Left lung (tissue), 10 donors: Measurements from ENCODE around the gene CADM1. TPM values are rescaled to one million over a fixed set of nuclear protein-coding genes. Genes with fewer than 3 reads are reported as not detected.

Experiments used
- ATAC-seq: fragments of 200-7000 bp; cut with Tn5 transposase; one replicate; pipeline ENCODE4 v1.9.1; 2020; ENCODE audit warnings: moderate library complexity
- DNase-seq, 4 donors: peaks; one replicate each; pipeline ENCODE4 v3.0.0-alpha.2; 2013 to 2020
- H3K27ac ChIP-seq, 2 donors: fragments of 200-600 bp; sonication (generic) in 1 of 2; one replicate each; pipeline versions ENCODE4 v1.5.0 to v1.8.0; 2020 to 2021
- H3K27me3 ChIP-seq, 2 donors: fragments of 200-600 bp; sonication (generic) in 1 of 2; one replicate each; pipeline versions ENCODE4 v1.5.0 to v1.8.0; 2020 to 2021
- H3K36me3 ChIP-seq, 2 donors: fragments of 200-600 bp; sonication (generic) in 1 of 2; one replicate each; pipeline versions ENCODE4 v1.5.0 to v1.8.0; 2020 to 2021
- H3K4me1 ChIP-seq, 2 donors: fragments of 200-600 bp; one replicate each; pipeline ENCODE4 v1.8.0; 2021
- H3K4me3 ChIP-seq, 2 donors: fragments of 200-600 bp; sonication (generic) in 1 of 2; one replicate each; pipeline versions ENCODE4 v1.5.0 to v1.8.0; 2020 to 2021; ENCODE audit warnings: mild to moderate bottlenecking in 1 of 2
- H3K9me3 ChIP-seq, 2 donors: fragments of 200-600 bp; sonication (generic) in 1 of 2; one replicate each; pipeline versions ENCODE4 v1.5.0 to v1.8.0; 2020 to 2021
- CTCF ChIP-seq, 2 donors: fragments of 200-600 bp; sonication (generic) in 1 of 2; IDR thresholded peaks; one replicate each; pipeline versions ENCODE4 v1.5.0 to v1.8.0; 2021; ENCODE audit warnings: antibody characterized with exemption in 2 of 2
- intact Hi-C, 2 donors: fragments of 100-400 bp; cut with DNase I; formaldehyde crosslinking; loops; one replicate each; pipeline versions ENCODE4 v1.11.2 to v1.14.2; 2022
- polyA plus RNA-seq, 6 donors: library from polyadenylated mRNA; unstranded; fragments of 120-200 nt; gene quantifications; one replicate each; pipeline ENCODE4 v1.2.1, GENCODE V29; 2013; ENCODE audit not compliant: insufficient read length in 6 of 6
- total RNA-seq, 2 donors: library from RNA; stranded (reverse); fragmentation: NEBNext Ultra II Directional; extraction: Animal tissue kit (Norgen Biotek cat#: 25700); gene quantifications; one replicate each; pipeline ENCODE4 v1.2.1, GENCODE V29; 2021
- donor health status: DM: no; HTN: yes; CAD: no.
- donor health status: DM: no; HTN: no; CAD: no.

The CADM1 gene
- total and polyA plus RNA-seq, 8 donors, result 105 to 307 (median 156) TPM

- DNase-seq (no peak), ATAC-seq (no peak)
- intact Hi-C loops, result no loop called here
- Histone ChIP-seq H3K27ac (no peak overlapping the region), H3K4me1 (no peaks in the 10 kb centered on the region), H3K9me3 (no peaks in the 10 kb centered on the region), H3K36me3 (no peaks in the 10 kb centered on the region), H3K27me3 (no peaks in the 10 kb centered on the region), H3K4me3 (no peak overlapping the region)
- no peak for TF ChIP-seq CTCF (IDR thresholded peaks at IDR 0.05)
These were observed 302.1 kb downstream of the CADM1 start for GRCh38 chr11:115202074-115202473.

GRCh38 chr11:115201111-115201792 lies 303.0 kb downstream of the CADM1 start:
- ATAC-seq (peak; percentile 58), DNase-seq (no peak)
- intact Hi-C loops, result no loop called here
- Histone ChIP-seq H3K4me1 (no peaks in the 10 kb centered on the region), H3K9me3 (no peaks in the 10 kb centered on the region), H3K27me3 (no peaks in the 10 kb centered on the region), H3K36me3 (no peaks in the 10 kb centered on the region), H3K4me3 (no peak overlapping the region), H3K27ac (no peak overlapping the region)
- no peak for TF ChIP-seq CTCF (IDR thresholded peaks at IDR 0.05)

GRCh38 chr11:115199481-115200069 lies 304.6 kb downstream of the CADM1 start:
- no peaks in the 10 kb centered on the region for H3K9me3 ChIP-seq
- H3K27me3 ChIP-seq, result no peaks in the 10 kb centered on the region
- H3K4me1 ChIP-seq, result no peaks in the 10 kb centered on the region
- H3K4me3 ChIP-seq, result no peak overlapping the region
- no peak for TF ChIP-seq CTCF (IDR thresholded peaks at IDR 0.05)
- H3K27ac ChIP-seq, result no peak overlapping the region
- no peaks in the 10 kb centered on the region for H3K36me3 ChIP-seq
- intact Hi-C loops, result no loop called here
- no peak for DNase-seq
- no peak for ATAC-seq

- no peak overlapping the region for H3K4me3 ChIP-seq
- no peak overlapping the region for H3K27ac ChIP-seq
- no peaks in the 10 kb centered on the region for H3K36me3 ChIP-seq
- H3K27me3 ChIP-seq, result no peaks in the 10 kb centered on the region
- no peak for TF ChIP-seq CTCF (IDR thresholded peaks at IDR 0.05)
- no peak for ATAC-seq
- no peak for DNase-seq
- no peaks in the 10 kb centered on the region for H3K4me1 ChIP-seq
- no peaks in the 10 kb centered on the region for H3K9me3 ChIP-seq
- intact Hi-C loops, result no loop called here
These were observed 305.9 kb downstream of the CADM1 start for GRCh38 chr11:115198321-115198741.

GRCh38 chr11:115197433-115197832 lies 306.8 kb downstream of the CADM1 start:
- H3K27me3 ChIP-seq, result no peaks in the 10 kb centered on the region
- no peak for TF ChIP-seq CTCF (IDR thresholded peaks at IDR 0.05)

More at GRCh38 chr11:115197433-115197832, 306.8 kb downstream of the CADM1 start:
- no peaks in the 10 kb centered on the region for H3K9me3 ChIP-seq
- no peaks in the 10 kb centered on the region for H3K4me1 ChIP-seq
- H3K27ac ChIP-seq, result no peak overlapping the region
- no peaks in the 10 kb centered on the region for H3K36me3 ChIP-seq
- ATAC-seq, result no peak
- no peak for DNase-seq
- H3K4me3 ChIP-seq, result no peak overlapping the region
- intact Hi-C loops, result no loop called here
